ENCODE results near the gene TOMT.
"Not testable (repeated sequence)": the region's sequence is repeated elsewhere in the genome, so short reads cannot be mapped to it uniquely, and the experiment has no call there.

TOMT gene

GRCh38 chr11:72127923-72128322, 22.2 kb downstream of the TOMT start:
- DNase-seq = no peak

GRCh38 chr11:72129381-72129780, 23.7 kb downstream of the TOMT start:
- no peak for DNase-seq

- DNase-seq = no peak
Measured at GRCh38 chr11:72132646-72133045, 26.9 kb downstream of the TOMT start.

GRCh38 chr11:72135473-72135872, 29.7 kb downstream of the TOMT start, which contains the start of gene FOLR3:
FOLR3 (plus strand) TSS chr11:72135725; CDS start chr11:72135953, 228 bp downstream.
- DNase-seq = not testable (repeated sequence)

DNA sequence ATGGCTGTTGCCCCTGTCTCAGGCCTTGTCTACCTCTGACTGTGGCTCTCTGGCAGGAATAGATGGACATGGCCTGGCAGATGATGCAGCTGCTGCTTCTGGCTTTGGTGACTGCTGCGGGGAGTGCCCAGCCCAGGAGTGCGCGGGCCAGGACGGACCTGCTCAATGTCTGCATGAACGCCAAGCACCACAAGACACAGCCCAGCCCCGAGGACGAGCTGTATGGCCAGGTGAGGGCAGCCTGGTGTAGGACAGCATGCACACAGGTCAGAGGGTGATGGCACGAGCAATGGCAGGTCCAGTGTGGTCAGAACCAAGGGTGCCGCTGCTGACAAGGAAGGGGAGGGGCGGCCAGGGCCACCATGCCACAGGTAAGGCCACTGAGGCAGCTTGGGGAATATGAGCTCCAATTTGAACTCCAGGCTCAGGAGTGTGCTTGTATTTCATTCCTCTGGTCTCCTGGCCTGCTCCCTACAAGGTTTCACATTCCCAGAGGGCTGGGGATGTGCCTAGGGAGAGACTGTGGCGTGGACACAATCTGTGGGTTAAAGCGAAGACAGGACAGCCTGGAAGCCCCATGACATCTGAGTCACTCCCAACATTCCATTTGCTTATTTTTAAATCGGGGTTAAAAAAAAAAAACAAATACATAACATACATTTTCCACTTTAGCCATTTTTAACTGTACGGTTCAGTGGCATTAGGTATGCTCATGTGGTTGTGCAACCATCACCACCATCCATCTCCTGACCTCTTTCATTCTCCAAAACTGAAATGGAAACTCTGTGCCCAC, 30.4 kb downstream of the TOMT start:
- DNase-seq = no peak

DNA sequence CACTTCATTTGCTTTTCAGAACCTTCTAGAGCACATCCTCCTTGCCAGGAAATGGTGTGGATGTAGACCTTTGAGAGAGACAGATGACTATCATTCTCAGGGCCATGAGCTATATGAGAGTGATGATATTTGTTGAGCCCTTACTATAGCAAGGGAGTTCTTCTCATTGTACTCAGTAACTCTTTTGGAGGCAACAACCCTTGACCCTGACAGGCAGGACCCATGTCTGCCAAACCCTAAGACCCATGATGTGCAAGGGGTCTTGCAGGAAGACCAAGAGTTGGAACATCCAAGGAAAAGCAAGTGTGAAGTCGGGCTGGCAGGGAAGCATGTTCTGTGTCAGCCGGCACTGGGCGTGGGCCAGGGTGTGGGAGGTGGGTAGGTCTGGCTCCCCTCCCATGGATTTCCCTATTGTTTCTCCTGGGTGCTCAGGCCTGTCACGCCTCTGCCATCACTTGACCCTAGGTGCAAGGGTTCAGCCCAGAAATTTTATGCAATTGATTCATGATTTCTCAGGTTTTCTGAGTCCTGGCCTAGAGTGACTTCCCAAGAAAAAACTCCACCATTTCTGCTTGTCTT, 31.0 kb downstream of the TOMT start:
- DNase-seq = no peak

GRCh38 chr11:72138821-72139390, 33.2 kb downstream of the TOMT start:
- no peak for DNase-seq

GRCh38 chr11:72139500-72139899, 33.8 kb downstream of the TOMT start:
- no peak for DNase-seq

DNA sequence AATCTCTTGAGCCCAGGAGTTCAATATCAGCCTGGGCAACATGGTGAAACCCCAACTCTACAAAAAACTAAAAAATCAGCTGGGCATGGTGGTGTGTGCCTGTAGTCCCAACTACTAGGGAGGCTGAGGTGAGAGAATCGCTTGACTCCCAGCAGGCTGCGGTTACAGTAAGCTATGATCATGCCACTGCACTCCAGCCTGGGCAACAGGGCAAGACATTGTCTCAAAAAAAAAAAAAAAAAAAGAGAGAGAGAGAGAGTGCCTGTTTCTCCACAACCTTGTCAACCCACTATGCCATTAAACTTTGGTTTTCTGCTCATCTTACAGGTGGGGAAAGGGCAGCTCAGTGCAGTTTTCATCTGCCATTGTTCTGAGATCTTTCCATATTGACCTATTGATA, 34.9 kb downstream of the TOMT start:
- no peak for DNase-seq

DNA sequence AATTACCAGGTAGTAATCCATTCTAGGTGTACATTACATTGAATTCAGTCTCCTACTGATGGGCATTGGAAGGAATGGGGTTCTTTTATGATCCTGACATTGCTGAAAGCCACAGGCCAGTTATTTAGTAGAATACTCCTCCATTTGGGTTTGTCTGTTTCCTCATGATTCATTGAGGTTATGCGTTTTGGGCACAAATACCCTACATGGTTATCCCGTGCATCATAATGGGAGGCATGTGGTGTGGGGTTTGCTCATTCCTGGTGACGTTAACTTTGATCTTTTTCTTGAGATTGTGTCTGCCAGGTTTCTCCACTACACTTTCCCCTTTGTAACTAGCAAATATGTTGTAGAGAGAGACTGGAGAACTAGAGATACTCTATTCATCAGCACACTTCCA, 35.3 kb downstream of the TOMT start:
- no peak for DNase-seq

DNA sequence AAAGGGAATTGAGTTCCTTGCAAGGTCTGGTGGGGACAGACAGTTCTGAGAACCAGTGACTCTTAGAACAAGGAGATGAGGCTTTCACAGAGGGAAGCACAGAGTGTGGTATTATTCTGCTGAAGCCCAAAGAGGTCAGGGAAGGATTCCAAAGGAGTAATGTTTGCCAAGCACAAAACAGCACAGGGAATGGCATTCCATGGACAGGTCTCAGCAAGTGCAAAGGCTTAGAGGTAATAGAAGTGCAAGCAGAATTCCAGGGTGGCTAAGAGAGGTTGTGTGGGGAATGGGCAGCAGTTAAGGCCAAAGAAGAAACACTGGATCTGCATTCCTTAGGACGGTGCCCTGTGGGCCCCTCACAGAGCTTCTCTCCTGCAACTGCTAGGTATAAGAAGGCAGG, 36.4 kb downstream of the TOMT start:
- DNase-seq = not testable (repeated sequence)

DNA sequence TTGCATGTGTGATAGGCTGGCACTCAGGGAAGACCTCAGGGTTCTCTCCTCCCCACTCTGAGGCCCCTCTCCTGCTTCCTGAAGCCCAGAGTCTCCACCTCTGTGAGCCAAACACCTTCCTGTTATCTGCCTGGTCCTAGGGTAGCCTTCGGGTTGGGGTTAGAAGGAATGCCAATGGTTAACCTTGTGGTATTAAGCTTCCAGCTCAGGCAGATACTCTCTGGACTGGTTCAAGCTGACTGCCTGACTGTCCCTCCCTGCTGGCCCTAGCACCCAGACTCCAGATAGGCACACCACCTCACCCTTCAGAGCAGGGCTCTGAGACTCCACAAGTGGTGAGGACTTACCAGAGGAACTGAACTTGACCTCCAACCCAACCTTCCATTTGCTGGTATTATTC, 36.8 kb downstream of the TOMT start:
- DNase-seq = not testable (repeated sequence)

- no peak for DNase-seq
Measured at GRCh38 chr11:72144807-72145565, 39.3 kb downstream of the TOMT start.

DNA sequence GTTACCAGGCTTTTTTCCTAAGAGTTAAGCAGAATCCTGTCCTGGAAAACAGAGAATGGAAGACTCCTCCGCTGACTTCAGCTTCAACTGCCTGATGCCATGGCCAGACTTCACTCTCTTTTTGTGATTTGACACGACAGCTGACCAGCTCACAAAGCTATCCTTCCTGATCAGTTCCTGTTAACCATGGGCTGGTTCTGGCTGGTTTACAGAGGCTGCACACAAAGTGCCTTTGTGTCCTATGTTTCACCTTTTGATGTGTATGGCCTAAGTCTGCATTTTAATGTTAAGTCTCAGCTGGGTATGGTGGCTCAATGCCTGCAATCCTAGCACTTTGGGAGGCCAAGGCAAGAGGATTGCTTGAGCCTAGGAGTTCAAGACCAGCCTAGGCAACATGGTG, 40.9 kb downstream of the TOMT start:
- DNase-seq = no peak

- DNase-seq = no peak
Measured at GRCh38 chr11:72150882-72151281, 45.2 kb downstream of the TOMT start.

GRCh38 chr11:72153874-72154273, 48.1 kb downstream of the TOMT start:
- DNase-seq = not testable (repeated sequence)

- no peak for DNase-seq
Measured at GRCh38 chr11:72154816-72155215, 49.1 kb downstream of the TOMT start.

GRCh38 chr11:72155751-72156150, 50.0 kb downstream of the TOMT start:
- DNase-seq = no peak

DNA sequence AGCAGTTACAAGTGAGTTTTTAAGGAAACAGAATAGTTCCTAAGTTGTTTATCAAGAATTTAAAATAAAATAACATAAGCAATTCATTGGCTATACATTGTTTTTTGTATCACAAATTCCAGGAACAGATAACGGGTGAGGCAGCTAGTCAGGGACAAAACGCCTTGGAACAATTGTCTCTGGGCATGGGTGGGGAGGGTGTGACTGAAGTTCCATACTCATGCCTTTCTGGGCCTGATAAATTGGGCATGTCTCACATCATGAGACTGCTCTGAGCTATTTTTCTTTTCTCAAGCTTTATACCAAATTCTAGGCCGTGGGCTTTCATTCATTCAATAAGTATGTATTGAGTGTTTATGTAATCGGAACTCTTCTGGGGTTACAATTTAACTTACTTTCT, 51.4 kb downstream of the TOMT start:
- no peak for DNase-seq

All from activated CD8-positive, alpha-beta memory T cell treated with anti-CD3 and anti-CD28 coated beads for 24 hours (primary cell).